H1 (cell line): Measurements from ENCODE around the gene NFYA. TPM values are rescaled to one million over a fixed set of nuclear protein-coding genes. Genes with fewer than 3 reads are reported as not detected.

Experiments used
- CTCF ChIA-PET: fragments of 300-600 bp; sonication (Branson Sonifier 250); formaldehyde crosslinking; loops from one replicate; lab custom pipeline; 2021; ENCODE audit not compliant: partially characterized antibody; lab: Charles Lee
- POLR2A ChIA-PET: fragments of 300-600 bp; sonication (Branson Sonifier 250); formaldehyde crosslinking; loops from one replicate; lab custom pipeline; 2021; ENCODE audit warnings: inconsistent platforms; ENCODE audit not compliant: partially characterized antibody; lab: Charles Lee
- DNase-seq, 2 experiments: peaks; one replicate each; pipeline versions ENCODE4 v3.0.0 to v3.0.0-alpha.2; 2010 to 2022; ENCODE audit warnings: low spot score in 2 of 2, low read depth in 1 of 2, mixed read lengths in 1 of 2
- FAIRE-seq: peaks from 2 replicates; lab custom pipeline; 2011; peaks lifted over from hg19 to GRCh38; lab: Jason Lieb, UNC
- H2AFZ ChIP-seq: 2 replicates; pipeline ENCODE4 v1.8.1; 2012; ENCODE audit warnings: low read length, inconsistent platforms
- H2AK5ac ChIP-seq: 2 replicates; pipeline ENCODE4 v1.6.1; 2013; ENCODE audit warnings: low read depth, low read length
- H2BK120ac ChIP-seq: replicated peaks from 2 replicates; pipeline ENCODE3; 2013; ENCODE audit warnings: low read depth, low read length, inconsistent platforms
- H2BK12ac ChIP-seq: 2 replicates; pipeline ENCODE4 v1.6.1; 2013; ENCODE audit warnings: low read depth, low read length
- H2BK15ac ChIP-seq: 2 replicates; pipeline ENCODE4 v1.6.1; 2013; ENCODE audit warnings: low read length
- H2BK20ac ChIP-seq: 2 replicates; pipeline ENCODE4 v1.6.1; 2013; ENCODE audit warnings: low read length
- H2BK5ac ChIP-seq: 2 replicates; pipeline ENCODE4 v1.6.1; 2013; ENCODE audit warnings: low read depth, low read length
- H3K14ac ChIP-seq: 2 replicates; pipeline ENCODE4 v1.6.1; 2013; ENCODE audit warnings: inconsistent platforms; ENCODE audit not compliant: insufficient read length
- H3K18ac ChIP-seq: 2 replicates; pipeline ENCODE4 v1.6.1; 2013; ENCODE audit warnings: low read length; ENCODE audit errors: extremely low read depth
- H3K23ac ChIP-seq: 2 replicates; pipeline ENCODE4 v1.6.1; 2013; ENCODE audit warnings: inconsistent platforms; ENCODE audit not compliant: insufficient read length
- H3K23me2 ChIP-seq: 2 replicates; pipeline ENCODE4 v1.6.1; 2013; ENCODE audit warnings: low read depth, low read length
- H3K27ac ChIP-seq: 2 replicates; pipeline ENCODE4 v1.6.1; 2011; ENCODE audit warnings: low read depth, low read length, inconsistent platforms
- H3K27me3 ChIP-seq, 4 experiments: replicated peaks in 1 of 4; 1 replicate in 1 of 4; 2 replicates in 3 of 4; pipeline versions ENCODE4 v1.6.1 to v1.8.1; 2011 to 2013; ENCODE audit warnings: low read length in 3 of 4, mild to moderate bottlenecking in 3 of 4, inconsistent platforms in 2 of 4, mixed read lengths in 2 of 4, moderate library complexity in 1 of 4; ENCODE audit not compliant: control insufficient read depth in 3 of 4, insufficient read depth in 3 of 4; ENCODE audit errors: extremely low read depth in 1 of 4
- H3K36me3 ChIP-seq, 4 experiments: 2 replicates each; pipeline versions ENCODE4 v1.6.1 to v1.8.1; 2011 to 2013; ENCODE audit warnings: mild to moderate bottlenecking in 4 of 4, low read length in 3 of 4, moderate library complexity in 2 of 4, control low read depth in 1 of 4, inconsistent platforms in 1 of 4; ENCODE audit not compliant: insufficient read depth in 4 of 4, control insufficient read depth in 2 of 4
- H3K4ac ChIP-seq: replicated peaks from 2 replicates; pipeline ENCODE3; 2013; ENCODE audit warnings: low read length, low read depth, mixed read lengths, inconsistent platforms; ENCODE audit not compliant: insufficient read length
- H3K4me1 ChIP-seq, 4 experiments: replicated peaks in 1 of 4; 1 replicate in 1 of 4; 2 replicates in 3 of 4; pipeline versions ENCODE4 v1.6.1 to v1.8.1; 2011 to 2013; ENCODE audit warnings: low read length in 3 of 4, inconsistent platforms in 2 of 4, mixed read lengths in 1 of 4; ENCODE audit not compliant: insufficient read depth in 4 of 4, control insufficient read depth in 3 of 4
- H3K4me2 ChIP-seq, 2 experiments: 2 replicates each; pipeline versions ENCODE4 v1.6.1 to v1.8.1; 2011 to 2013; ENCODE audit warnings: low read depth in 2 of 2, low read length in 2 of 2, control low read depth in 1 of 2, inconsistent platforms in 1 of 2, mild to moderate bottlenecking in 1 of 2; ENCODE audit not compliant: insufficient read depth in 1 of 2
- H3K4me3 ChIP-seq, 4 experiments: fragments of 200-600, 300-600 bp in 1 of 4; sonication (generic), shearing (Covaris generic), sonication (Bioruptor Twin) in 1 of 4; 2 replicates each; pipeline versions ENCODE4 v1.5.1 to v1.8.1; 2011 to 2016; ENCODE audit warnings: low read length in 4 of 4, low read depth in 3 of 4, control low read depth in 2 of 4, inconsistent platforms in 2 of 4, mild to moderate bottlenecking in 2 of 4, mixed read lengths in 1 of 4, moderate library complexity in 1 of 4; ENCODE audit not compliant: insufficient read depth in 2 of 4; ENCODE audit errors: extremely low read depth in 1 of 4
- H3K56ac ChIP-seq: replicated peaks from 2 replicates; pipeline ENCODE3; 2013; ENCODE audit warnings: low read depth, mild to moderate bottlenecking, mixed read lengths, low read length, inconsistent platforms; ENCODE audit not compliant: insufficient read length
- H3K79me1 ChIP-seq: 2 replicates; pipeline ENCODE4 v1.6.1; 2013; ENCODE audit warnings: low read depth, low read length, control low read depth
- H3K79me2 ChIP-seq, 2 experiments: 2 replicates each; pipeline versions ENCODE4 v1.6.1 to v1.8.1; 2012 to 2013; ENCODE audit warnings: low read length in 2 of 2, mild to moderate bottlenecking in 2 of 2, inconsistent platforms in 1 of 2; ENCODE audit not compliant: insufficient read depth in 2 of 2, control insufficient read depth in 1 of 2
- H3K9ac ChIP-seq, 4 experiments: replicated peaks in 1 of 4; 1 replicate in 1 of 4; 2 replicates in 3 of 4; pipeline versions ENCODE4 v1.6.1 to v1.8.1; 2011 to 2013; ENCODE audit warnings: low read depth in 3 of 4, low read length in 3 of 4, control low read depth in 2 of 4, mild to moderate bottlenecking in 2 of 4, moderate library complexity in 2 of 4, inconsistent platforms in 1 of 4; ENCODE audit errors: extremely low read depth in 1 of 4
- H3K9me3 ChIP-seq, 2 experiments: 2 replicates each; pipeline versions ENCODE4 v1.6.1 to v1.8.1; 2012 to 2013; ENCODE audit warnings: mild to moderate bottlenecking in 2 of 2, moderate library complexity in 2 of 2, control low read depth in 1 of 2, inconsistent platforms in 1 of 2, low read depth in 1 of 2, low read length in 1 of 2, mixed read lengths in 1 of 2; ENCODE audit not compliant: insufficient read depth in 2 of 2
- H4K20me1 ChIP-seq, 2 experiments: replicated peaks in 1 of 2; 2 replicates each; pipeline versions ENCODE3 to v1.8.1; 2011 to 2013; ENCODE audit warnings: inconsistent platforms in 2 of 2, low read length in 2 of 2, mild to moderate bottlenecking in 1 of 2; ENCODE audit not compliant: insufficient read depth in 2 of 2, control insufficient read depth in 1 of 2
- H4K5ac ChIP-seq: 2 replicates; pipeline ENCODE4 v1.6.1; 2013; ENCODE audit warnings: low read length, low read depth, mixed read lengths, inconsistent platforms; ENCODE audit not compliant: insufficient read length
- H4K8ac ChIP-seq: 2 replicates; pipeline ENCODE4 v1.8.0; 2013; ENCODE audit warnings: mild to moderate bottlenecking, moderate library complexity, low read length, inconsistent platforms; ENCODE audit not compliant: insufficient read depth; ENCODE audit errors: extremely low read depth
- H4K91ac ChIP-seq: replicated peaks from 2 replicates; pipeline ENCODE3; 2013; ENCODE audit warnings: low read length, mixed read lengths, inconsistent platforms; ENCODE audit not compliant: insufficient read length
- SUZ12 ChIP-seq: fragments of 200-600 bp; sonication (generic); IDR thresholded peaks from 2 replicates; pipeline ENCODE4 v1.6.1; 2012; ENCODE audit warnings: mild to moderate bottlenecking, inconsistent platforms, low read length, moderate library complexity, mixed read lengths
- TCF12 ChIP-seq: IDR thresholded peaks from 2 replicates; pipeline ENCODE4 v1.6.1; 2011; ENCODE audit warnings: low read depth, mild to moderate bottlenecking, low read length
- WGBS, 2 experiments: shearing (Covaris generic) in 1 of 2; methylation state at CpG; one replicate each; pipeline versions ENCODE4 v1.1.6 to v1.1.7; 2013 to 2015; ENCODE audit warnings: low lambda C conversion rate in 2 of 2, mixed read lengths in 2 of 2, inconsistent platforms in 1 of 2, low coverage in 1 of 2, missing lambda C conversion rate in 1 of 2; ENCODE audit not compliant: insufficient replicate concordance in 2 of 2, insufficient coverage in 1 of 2, insufficient read length in 1 of 2; ENCODE audit errors: extremely low coverage in 1 of 2, missing lambda C conversion rate in 1 of 2; 5-methylcytosine and 5-hydroxymethylcytosine counted together
- polyA plus RNA-seq, 7 experiments: library from polyadenylated mRNA; depleted of rRNA in 3 of 7; stranded (reverse) in 5 of 7; unstranded in 2 of 7; fragments of >200 nt in 5 of 7; fragments of 200-250 nt in 2 of 7; gene quantifications; 1 replicate in 5 of 7; 2 replicates in 1 of 7; 4 replicates in 1 of 7; pipeline versions ENCODE4 v1.2.1 to v1.2.3, GENCODE V29; 2011 to 2013; ENCODE audit warnings: missing spikeins in 2 of 7, mixed read lengths in 2 of 7
- total RNA-seq: library from RNA; stranded (reverse); fragmentation: NEBNext Ultra II Directional; extraction: Animal tissue kit (Norgen Biotek cat#: 25700); gene quantifications from 2 replicates; pipeline ENCODE4 v1.2.1, GENCODE V29; 2021
- TF ChIP-seq, protein P1 (sequence below): IDR thresholded peaks from 2 replicates; pipeline ENCODE4 v1.6.1; 2012; ENCODE audit warnings: inconsistent platforms

NFYA gene
- total and polyA plus RNA-seq, 2 of the 8 experiments (the other 6 are each of a cell fraction or from before 2014, with no cell fraction given), result 19.8 to 33.7 TPM

- no peaks in the 10 kb centered on the region for H3K27me3 ChIP-seq
- 95% methylated on average over 3 of the region's 3 CpGs; no CpG with 5 or more reads in 1 of the 2 experiments for WGBS, 2 experiments
- TF ChIP-seq, protein P1, sequence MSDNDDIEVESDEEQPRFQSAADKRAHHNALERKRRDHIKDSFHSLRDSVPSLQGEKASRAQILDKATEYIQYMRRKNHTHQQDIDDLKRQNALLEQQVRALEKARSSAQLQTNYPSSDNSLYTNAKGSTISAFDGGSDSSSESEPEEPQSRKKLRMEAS, result no peak
- no peak for TF ChIP-seq SUZ12
- no peak for TF ChIP-seq TCF12
Observed at GRCh38 chr6:41054511-41054910, 18.3 kb upstream of the NFYA start.

More at GRCh38 chr6:41054511-41054910, 18.3 kb upstream of the NFYA start:
- H2BK20ac ChIP-seq, result no peak overlapping the region
- H3K4me1 ChIP-seq, result peaks cover 0 to 5% (median 0%) of the 10 kb centered on the region in 4 experiments; a peak in 2 of 7 replicates
- H3K23ac ChIP-seq, result no peak overlapping the region
- no peak overlapping the region for H2AFZ ChIP-seq
- no peak overlapping the region for H3K4me3 ChIP-seq
- no peak overlapping the region for H3K4ac ChIP-seq
- H4K20me1 ChIP-seq, result no peaks in the 10 kb centered on the region
- POLR2A ChIA-PET, result interaction anchor here (1.6 to 2.1 kb wide), 3 partner anchors 9 to 18 kb away, joined by 5 to 6 read pairs (median 5); partner anchors contain the start of genes NFYA and OARD1
- H3K23me2 ChIP-seq, result no peaks in the 10 kb centered on the region
- H4K5ac ChIP-seq, result no peak overlapping the region
- CTCF ChIA-PET, result interaction anchor here (1.1 to 6.7 kb wide), 9 partner anchors 12 to 275 kb away, joined by 3 to 48 read pairs (median 10); partner anchors contain the start of genes TSPO2 and UNC5CL
- H3K36me3 ChIP-seq, result no peaks in the 10 kb centered on the region
- H2BK15ac ChIP-seq, result no peak overlapping the region
- H3K79me1 ChIP-seq, result no peaks in the 10 kb centered on the region
- H3K27ac ChIP-seq, result no peak overlapping the region
- H3K9me3 ChIP-seq, result no peaks in the 10 kb centered on the region
- no peaks in the 10 kb centered on the region for H3K79me2 ChIP-seq
- no peak overlapping the region for H3K9ac ChIP-seq
- H3K56ac ChIP-seq, result no peak overlapping the region
- no peak for FAIRE-seq
- no peak overlapping the region for H3K14ac ChIP-seq
- H2AK5ac ChIP-seq, result no peak overlapping the region
- no peak overlapping the region for H4K8ac ChIP-seq
- no peak for DNase-seq
- no peak overlapping the region for H2BK5ac ChIP-seq
- H2BK120ac ChIP-seq, result no peak overlapping the region
- no peak overlapping the region for H4K91ac ChIP-seq
- H3K18ac ChIP-seq, result no peak overlapping the region
- no peak overlapping the region for H3K4me2 ChIP-seq
- H2BK12ac ChIP-seq, result no peak overlapping the region
